Adrenal gland (tissue), 19 donors: ENCODE data around the gene EBP. TPM values are rescaled to one million over a fixed set of nuclear protein-coding genes. Genes with fewer than 3 reads are reported as not detected.

Experiments
- DNase-seq, 7 donors: peaks; one replicate each; pipeline ENCODE4 v3.0.0-alpha.2; 2019 to 2020
- H3K27ac ChIP-seq, 5 donors: fragments of 200-600 bp; sonication (generic) in 4 of 5; 1 replicate in 3 of 5; 2 replicates in 2 of 5; pipeline versions ENCODE4 v1.5.1 to v1.8.0; 2016 to 2020; ENCODE audit warnings: mild to moderate bottlenecking in 1 of 5
- H3K27me3 ChIP-seq: fragments of 200-600 bp; 2 replicates; pipeline ENCODE4 v1.8.0; 2021
- H3K36me3 ChIP-seq, 2 donors: fragments of 200-600 bp; replicated peaks in 1 of 2; 1 replicate in 1 of 2; 2 replicates in 1 of 2; pipeline versions ENCODE4 v1.5.1 to v1.8.0; 2018 to 2022
- H3K4me1 ChIP-seq, 2 donors: fragments of 200-600 bp; replicated peaks in 1 of 2; 1 replicate in 1 of 2; 2 replicates in 1 of 2; pipeline versions ENCODE4 v1.5.1 to v1.8.0; 2018 to 2021
- H3K4me3 ChIP-seq, 4 donors: fragments of 200-600 bp; sonication (generic) in 3 of 4; one replicate each; pipeline ENCODE4 v1.5.1; 2016 to 2018
- H3K9me3 ChIP-seq, 3 donors: fragments of 200-600 bp; sonication (generic) in 1 of 3; replicated peaks in 1 of 3; 1 replicate in 2 of 3; 2 replicates in 1 of 3; pipeline versions ENCODE4 v1.5.1 to v1.8.0; 2016 to 2021
- POLR2A ChIP-seq, 2 donors: fragments of 450-650 bp; IDR thresholded peaks; one replicate each; pipeline ENCODE4 v1.6.1; 2017; ENCODE audit warnings: antibody characterized with exemption in 2 of 2, mild to moderate bottlenecking in 2 of 2, moderate library complexity in 1 of 2
- WGBS, 4 donors: extraction: QIAGEN DNeasy Blood & Tissue Kit in 2 of 4; methylation state at CpG; one replicate each; pipeline versions ENCODE4 v1.1.5 to v1.1.7; 2013 to 2017; 5-methylcytosine and 5-hydroxymethylcytosine counted together
- intact Hi-C, 2 donors: fragments of 100-400 bp; cut with DNase I; formaldehyde crosslinking; loops; one replicate each; pipeline versions ENCODE4 v1.14.1 to v1.15.0; 2022 to 2023
- long read RNA-seq, 10 donors: library from polyadenylated mRNA in 3 of 10; unstranded in 2 of 10; stranded (forward) in 1 of 10; transcript quantifications; one replicate each; pipeline ENCODE4 v2.0.0 and lab custom pipeline, GENCODE V29; 2021 to 2026
- polyA plus RNA-seq, 3 donors: library from polyadenylated mRNA; stranded (reverse); fragments of 200-250 nt in 2 of 3; fragments of 350-450 nt in 1 of 3; fragmentation: Illumina TruSeq in 1 of 3; extraction: RNeasy Lipid Tissue Mini Kit (QIAGEN cat#74804) in 1 of 3; gene quantifications; one replicate each; pipeline ENCODE4 v1.2.3, GENCODE V29; 2013 to 2014
- total RNA-seq, 9 donors: library from RNA; depleted of rRNA in 4 of 9; stranded (reverse); fragments of >200 nt in 4 of 9; fragments of 120-200 nt in 1 of 9; fragmentation: NEBNext Ultra II Directional in 1 of 9; extraction: Animal tissue kit (Norgen Biotek cat#: 25700) in 1 of 9; gene quantifications; one replicate each; pipeline versions ENCODE4 v1.1.0 to v1.2.4, GENCODE V29; 2013 to 2023
- TF ChIP-seq, protein P1 (sequence below), 6 experiments: fragments of 450-650 bp in 4 of 6; fragments of 200-600 bp in 2 of 6; sonication (generic) in 1 of 6; IDR thresholded peaks; 1 replicate in 5 of 6; 2 replicates in 1 of 6; pipeline versions ENCODE4 v1.5.1 to v1.8.0; 2016 to 2021; ENCODE audit warnings: antibody characterized with exemption in 6 of 6, mild to moderate bottlenecking in 2 of 6, moderate library complexity in 1 of 6
- donor health status: healthy with polysubstance abuse.
- donor health status: Bipolar disorder and iron deficiency.
- donor health status: DM: yes; HTN: yes; CAD: no.
- donor health status: DM: no; HTN: no; CAD: no.
- donor health status: DM: no; HTN: no; CAD: no.
- donor health status: DM: yes; HTN: yes; CAD: no.

EBP gene
- total RNA-seq: 100 to 1,000 TPM in 8 of 9 donors, 10 to 100 TPM in 1; 85.8 to 678 (median 152) TPM
- polyA plus RNA-seq: 1,000 to 10,000 TPM in 1 of 3 donors, 100 to 1,000 TPM in 2; 119 to 1,010 (median 252) TPM
- long read RNA-seq, donor 1, transcript EBP-201 (5 exons, 904 nt): minor isoform, 38 of 241 reads
- long read RNA-seq, donor 1, transcript EBP-205 (5 exons, 1,775 nt): major isoform, 116 of 241 reads
- long read RNA-seq, donor 1, partial matches to known transcripts: 69 of 241 reads
- long read RNA-seq, donor 1, other reads (novel, unspliced or antisense): 14 of 241 reads
- long read RNA-seq, donor 2, transcript EBP-206 (5 exons, 796 nt): minor isoform, 7 of 641 reads
- long read RNA-seq, donor 2, transcript EBP-201 (5 exons, 904 nt): minor isoform, 17 of 641 reads
- long read RNA-seq, donor 2, transcript EBP-205 (5 exons, 1,775 nt): major isoform, 96 of 641 reads
- long read RNA-seq, donor 2, partial matches to known transcripts: 521 of 641 reads
- long read RNA-seq, donor 2, other reads (novel, unspliced or antisense): 0 of 641 reads
- long read RNA-seq, donor 3, transcript EBP-205 (5 exons, 1,775 nt): major isoform, 67 of 270 reads
- long read RNA-seq, donor 3, transcript EBP-201 (5 exons, 904 nt): minor isoform, 22 of 270 reads
- long read RNA-seq, donor 3, partial matches to known transcripts: 177 of 270 reads
- long read RNA-seq, donor 3, other reads (novel, unspliced or antisense): 0 of 270 reads
- long read RNA-seq, donor 4, transcript EBP-206 (5 exons, 796 nt): minor isoform, 5 of 206 reads
- long read RNA-seq, donor 4, transcript EBP-205 (5 exons, 1,775 nt): major isoform, 101 of 206 reads
- long read RNA-seq, donor 4, partial matches to known transcripts: 85 of 206 reads
- long read RNA-seq, donor 4, other reads (novel, unspliced or antisense): 13 of 206 reads
- long read RNA-seq, donor 5, transcript EBP-201 (5 exons, 904 nt): minor isoform, 8 of 146 reads
- long read RNA-seq, donor 5, transcript EBP-206 (5 exons, 796 nt): minor isoform, 6 of 146 reads
- long read RNA-seq, donor 5, transcript EBP-205 (5 exons, 1,775 nt): major isoform, 106 of 146 reads
- long read RNA-seq, donor 5, partial matches to known transcripts: 4 of 146 reads
- long read RNA-seq, donor 5, other reads (novel, unspliced or antisense): 22 of 146 reads
- long read RNA-seq, donor 6, transcript EBP-205 (5 exons, 1,775 nt): major isoform, 25 of 42 reads
- long read RNA-seq, donor 6, partial matches to known transcripts: 11 of 42 reads
- long read RNA-seq, donor 6, other reads (novel, unspliced or antisense): 3 of 42 reads
- long read RNA-seq, donor 7, transcript EBP-205 (5 exons, 1,775 nt): major isoform, 50 of 200 reads
- long read RNA-seq, donor 7, transcript EBP-201 (5 exons, 904 nt): minor isoform, 10 of 200 reads
- long read RNA-seq, donor 7, partial matches to known transcripts: 138 of 200 reads
- long read RNA-seq, donor 7, other reads (novel, unspliced or antisense): 0 of 200 reads
- long read RNA-seq, donor 8, transcript EBP-206 (5 exons, 796 nt): minor isoform, 7 of 613 reads
- long read RNA-seq, donor 8, transcript EBP-201 (5 exons, 904 nt): minor isoform, 14 of 613 reads
- long read RNA-seq, donor 8, transcript EBP-205 (5 exons, 1,775 nt): major isoform, 108 of 613 reads
- long read RNA-seq, donor 8, partial matches to known transcripts: 484 of 613 reads
- long read RNA-seq, donor 8, other reads (novel, unspliced or antisense): 0 of 613 reads
- long read RNA-seq, donor 9, transcript EBP-201 (5 exons, 904 nt): minor isoform, 6 of 293 reads
- long read RNA-seq, donor 9, transcript EBP-205 (5 exons, 1,775 nt): major isoform, 84 of 293 reads
- long read RNA-seq, donor 9, partial matches to known transcripts: 199 of 293 reads
- long read RNA-seq, donor 9, other reads (novel, unspliced or antisense): 0 of 293 reads
- long read RNA-seq, donor 10, transcript EBP-205 (5 exons, 1,775 nt): major isoform, 49 of 327 reads
- long read RNA-seq, donor 10, transcript EBP-201 (5 exons, 904 nt): minor isoform, 9 of 327 reads
- long read RNA-seq, donor 10, partial matches to known transcripts: 269 of 327 reads
- long read RNA-seq, donor 10, other reads (novel, unspliced or antisense): 0 of 327 reads

DNA sequence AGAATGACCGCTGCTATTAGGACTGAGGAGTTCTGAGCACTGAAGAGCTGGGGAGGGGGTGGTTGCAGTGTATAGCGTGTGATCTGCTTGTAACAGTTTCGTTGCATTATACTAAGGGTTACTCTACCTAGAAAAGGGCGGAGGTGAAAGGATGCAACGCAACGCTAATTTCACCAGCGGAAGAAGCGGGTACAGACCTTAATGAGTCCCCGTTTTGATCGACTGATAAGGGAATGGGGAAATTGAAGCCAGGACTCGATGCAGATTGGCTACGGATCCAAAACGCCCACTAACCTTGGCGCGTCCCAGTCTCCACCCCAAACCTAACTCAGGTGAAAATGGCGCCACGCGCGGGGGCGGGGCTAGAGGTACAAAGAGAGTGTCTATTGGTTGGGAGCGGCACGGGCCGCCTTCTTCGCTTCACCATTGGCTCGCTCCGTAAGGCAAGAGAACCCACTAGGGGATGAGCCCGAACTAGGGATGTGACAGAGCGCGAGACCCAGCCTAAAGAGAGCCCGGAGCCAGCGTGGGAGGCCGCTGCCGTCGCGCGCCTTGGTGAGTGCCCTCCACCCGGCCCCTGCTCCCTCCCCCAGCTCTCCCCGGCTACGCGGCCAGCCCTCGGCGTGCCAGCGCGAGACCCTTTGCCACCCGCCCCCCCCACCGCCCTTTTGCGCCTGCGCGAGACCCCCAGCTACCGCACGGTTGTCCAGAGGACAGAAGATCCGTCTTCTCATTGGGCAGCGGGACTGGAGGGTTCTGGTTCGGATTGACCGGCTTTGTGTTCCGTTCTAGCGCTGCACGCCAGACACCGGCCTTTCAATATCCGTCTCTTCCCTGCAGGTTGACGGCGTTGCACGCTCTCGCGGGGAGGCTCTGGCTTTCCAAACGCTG lies at the start of gene EBP:
Gene EBP (plus strand): TSS at position 456 of the 891 bp plus-strand sequence. CDS start 1,964 bp downstream, outside the sequence.
- TF ChIP-seq, protein P1, sequence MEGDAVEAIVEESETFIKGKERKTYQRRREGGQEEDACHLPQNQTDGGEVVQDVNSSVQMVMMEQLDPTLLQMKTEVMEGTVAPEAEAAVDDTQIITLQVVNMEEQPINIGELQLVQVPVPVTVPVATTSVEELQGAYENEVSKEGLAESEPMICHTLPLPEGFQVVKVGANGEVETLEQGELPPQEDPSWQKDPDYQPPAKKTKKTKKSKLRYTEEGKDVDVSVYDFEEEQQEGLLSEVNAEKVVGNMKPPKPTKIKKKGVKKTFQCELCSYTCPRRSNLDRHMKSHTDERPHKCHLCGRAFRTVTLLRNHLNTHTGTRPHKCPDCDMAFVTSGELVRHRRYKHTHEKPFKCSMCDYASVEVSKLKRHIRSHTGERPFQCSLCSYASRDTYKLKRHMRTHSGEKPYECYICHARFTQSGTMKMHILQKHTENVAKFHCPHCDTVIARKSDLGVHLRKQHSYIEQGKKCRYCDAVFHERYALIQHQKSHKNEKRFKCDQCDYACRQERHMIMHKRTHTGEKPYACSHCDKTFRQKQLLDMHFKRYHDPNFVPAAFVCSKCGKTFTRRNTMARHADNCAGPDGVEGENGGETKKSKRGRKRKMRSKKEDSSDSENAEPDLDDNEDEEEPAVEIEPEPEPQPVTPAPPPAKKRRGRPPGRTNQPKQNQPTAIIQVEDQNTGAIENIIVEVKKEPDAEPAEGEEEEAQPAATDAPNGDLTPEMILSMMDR (IDR thresholded peaks at IDR 0.05): no peak
- peak in 1 of 2 donors; percentile 80 for TF ChIP-seq POLR2A (IDR thresholded peaks at IDR 0.05)
- Histone ChIP-seq H3K4me3 (peak within 1 kb of the TSS in 2 of 4 donors; percentile 33 to 57), H3K9me3 (no peaks in the 10 kb centered on the region), H3K4me1 (no peaks in the 10 kb centered on the region), H3K36me3 (no peaks in the 10 kb centered on the region), H3K27me3 (no peaks in the 10 kb centered on the region), H3K27ac (peak within 1 kb of the TSS; percentile 30 to 84 (median 68))
- 1 to 57% (median 22%) methylated on average over 2 to 66 of the region's 66 CpGs for WGBS, 4 donors
- peak; percentile 87 to 97 (median 94) for DNase-seq
- intact Hi-C loops: no loop called here

DNA sequence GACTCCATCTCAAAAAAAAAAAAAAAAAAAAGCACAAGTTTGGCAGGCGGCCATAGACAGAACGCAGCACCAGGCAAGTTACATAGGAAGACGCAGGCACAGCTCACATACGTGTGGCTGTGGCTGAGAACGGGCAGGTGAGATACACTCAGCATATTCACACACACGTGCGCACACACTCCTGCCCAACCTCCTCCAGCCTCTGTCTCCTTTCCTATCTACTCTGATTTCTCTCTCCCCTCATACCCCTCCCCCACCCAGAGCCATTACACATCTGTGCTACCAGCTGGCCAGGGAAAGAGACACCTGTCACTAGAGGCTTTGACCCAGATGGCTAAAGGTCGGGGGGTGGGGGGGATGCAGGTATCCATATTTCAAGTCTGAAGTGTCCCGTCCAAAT lies 49.4 kb upstream of the EBP start:
- TF ChIP-seq POLR2A (IDR thresholded peaks at IDR 0.05): no peak
- TF ChIP-seq, protein P1 (IDR thresholded peaks at IDR 0.05): no peak
- Histone ChIP-seq H3K36me3 (no peaks in the 10 kb centered on the region), H3K4me1 (no peaks in the 10 kb centered on the region), H3K9me3 (no peaks in the 10 kb centered on the region), H3K4me3 (no peak overlapping the region), H3K27ac (no peak overlapping the region), H3K27me3 (no peaks in the 10 kb centered on the region)
- WGBS, 4 donors: 73 to 88% (median 79%) methylated on average over 9 of the region's 9 CpGs
- intact Hi-C loops: no loop called here
- DNase-seq: no peak
